ENCODE results near the gene KCNT1. TPM values are rescaled to one million over a fixed set of nuclear protein-coding genes. Genes with fewer than 3 reads are reported as not detected.

KCNT1 gene
- total and polyA plus RNA-seq, 11 donors = 0.21 to 7.4 (median 1.9) TPM

DNA sequence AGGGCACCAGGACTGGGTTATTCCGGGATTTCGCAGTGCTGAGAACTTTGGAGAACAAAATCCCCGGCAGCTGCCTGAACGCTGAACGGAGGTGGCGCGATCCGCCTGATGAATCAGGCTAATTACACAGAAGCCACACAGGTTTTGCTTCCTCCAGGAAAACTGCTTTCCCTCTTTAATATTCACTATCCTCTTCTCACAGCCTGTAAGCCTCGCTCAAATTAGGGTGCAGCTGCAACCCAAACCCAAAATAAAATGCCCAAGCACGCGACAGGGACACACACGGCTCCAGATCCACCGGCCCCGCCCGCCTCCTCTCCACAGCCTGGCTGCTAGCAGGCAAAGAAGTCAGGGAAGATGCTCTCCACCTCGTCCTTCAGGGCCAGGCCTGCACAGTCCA is 8.7 kb upstream of the KCNT1 start:
- no peaks in the 10 kb centered on the region for H3K4me1 ChIP-seq
- no peak overlapping the region for H3K27ac ChIP-seq
- DNase-seq (no peak), ATAC-seq (no peak)
- 75 to 82% (median 79%) methylated on average over 14 to 16 of the region's 16 CpGs for WGBS, 4 donors
- peaks cover 0 to 9% (median 2%) of the 10 kb centered on the region in 9 donors for H3K27me3 ChIP-seq
- no peaks in the 10 kb centered on the region for H3K9me3 ChIP-seq
- H3K4me3 ChIP-seq = no peak overlapping the region
- TF ChIP-seq POLR2A (IDR thresholded peaks at IDR 0.05) = no peak
- TF ChIP-seq, protein P1, sequence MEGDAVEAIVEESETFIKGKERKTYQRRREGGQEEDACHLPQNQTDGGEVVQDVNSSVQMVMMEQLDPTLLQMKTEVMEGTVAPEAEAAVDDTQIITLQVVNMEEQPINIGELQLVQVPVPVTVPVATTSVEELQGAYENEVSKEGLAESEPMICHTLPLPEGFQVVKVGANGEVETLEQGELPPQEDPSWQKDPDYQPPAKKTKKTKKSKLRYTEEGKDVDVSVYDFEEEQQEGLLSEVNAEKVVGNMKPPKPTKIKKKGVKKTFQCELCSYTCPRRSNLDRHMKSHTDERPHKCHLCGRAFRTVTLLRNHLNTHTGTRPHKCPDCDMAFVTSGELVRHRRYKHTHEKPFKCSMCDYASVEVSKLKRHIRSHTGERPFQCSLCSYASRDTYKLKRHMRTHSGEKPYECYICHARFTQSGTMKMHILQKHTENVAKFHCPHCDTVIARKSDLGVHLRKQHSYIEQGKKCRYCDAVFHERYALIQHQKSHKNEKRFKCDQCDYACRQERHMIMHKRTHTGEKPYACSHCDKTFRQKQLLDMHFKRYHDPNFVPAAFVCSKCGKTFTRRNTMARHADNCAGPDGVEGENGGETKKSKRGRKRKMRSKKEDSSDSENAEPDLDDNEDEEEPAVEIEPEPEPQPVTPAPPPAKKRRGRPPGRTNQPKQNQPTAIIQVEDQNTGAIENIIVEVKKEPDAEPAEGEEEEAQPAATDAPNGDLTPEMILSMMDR (IDR thresholded peaks at IDR 0.05) = no peak
- intact Hi-C loops (cut with DNase I) = no loop called here
- no peaks in the 10 kb centered on the region for H3K36me3 ChIP-seq

DNA sequence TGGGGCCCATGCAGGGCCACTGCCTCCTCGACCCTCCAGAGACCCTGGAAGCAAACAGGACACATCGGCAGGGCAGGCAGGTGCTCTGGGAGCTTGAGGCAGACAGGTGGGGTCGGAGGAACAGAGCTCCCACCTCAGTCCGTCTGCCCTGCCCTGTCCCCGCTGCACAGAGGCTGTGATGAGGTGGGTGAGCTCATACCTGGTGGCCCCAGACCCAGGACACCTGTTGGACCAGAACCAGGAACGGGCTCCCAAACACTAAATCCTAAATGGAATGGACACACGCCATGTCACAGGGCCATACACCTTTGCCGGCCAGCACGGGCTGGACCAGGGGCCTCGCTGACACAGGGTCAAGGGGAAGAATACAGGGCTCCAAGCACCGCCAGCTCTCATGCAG is 8.2 kb upstream of the KCNT1 start:
- intact Hi-C loops (cut with DNase I) = no loop called here
- H3K4me3 ChIP-seq = no peak overlapping the region
- TF ChIP-seq, protein P1 (IDR thresholded peaks at IDR 0.05) = no peak
- TF ChIP-seq POLR2A (IDR thresholded peaks at IDR 0.05) = no peak
- no peaks in the 10 kb centered on the region for H3K9me3 ChIP-seq
- DNase-seq = no peak
- 80 to 85% (median 81%) methylated on average over 6 to 11 of the region's 11 CpGs for WGBS, 4 donors
- no peak for ATAC-seq
- no peaks in the 10 kb centered on the region for H3K36me3 ChIP-seq
- no peaks in the 10 kb centered on the region for H3K4me1 ChIP-seq
- H3K27ac ChIP-seq = no peak overlapping the region
- peaks cover 0 to 9% (median 2%) of the 10 kb centered on the region in 9 donors for H3K27me3 ChIP-seq

DNA sequence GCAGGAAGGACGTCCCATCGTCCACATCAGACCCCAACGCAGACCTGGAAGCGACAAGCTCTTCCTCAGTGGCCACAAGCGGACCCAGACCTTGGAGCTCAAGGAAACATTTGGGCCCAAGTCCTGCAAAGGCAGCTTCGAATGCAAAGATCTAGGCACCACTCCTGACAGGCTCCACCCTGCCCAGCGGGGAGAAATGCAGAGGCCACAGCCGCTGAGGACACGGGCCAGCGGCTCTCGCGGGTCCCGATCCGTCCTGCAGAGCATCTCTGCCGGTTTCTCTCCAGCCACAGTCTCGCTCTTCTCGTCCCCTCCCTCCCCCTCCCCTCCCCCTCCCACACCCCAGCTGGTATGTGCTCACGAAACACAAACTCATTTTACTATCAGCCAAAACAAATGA is 7.6 kb upstream of the KCNT1 start:
- H3K4me3 ChIP-seq = no peak overlapping the region
- H3K36me3 ChIP-seq = no peaks in the 10 kb centered on the region
- DNase-seq (no peak), ATAC-seq (no peak)
- peaks cover 0 to 9% (median under 1%) of the 10 kb centered on the region in 9 donors for H3K27me3 ChIP-seq
- H3K4me1 ChIP-seq = no peaks in the 10 kb centered on the region
- WGBS, 4 donors = 52 to 62% (median 55%) methylated on average over 12 to 18 of the region's 18 CpGs
- intact Hi-C loops (cut with DNase I) = no loop called here
- TF ChIP-seq, protein P1 (IDR thresholded peaks at IDR 0.05) = no peak
- TF ChIP-seq POLR2A (IDR thresholded peaks at IDR 0.05) = no peak
- no peaks in the 10 kb centered on the region for H3K9me3 ChIP-seq
- H3K27ac ChIP-seq = no peak overlapping the region

DNA sequence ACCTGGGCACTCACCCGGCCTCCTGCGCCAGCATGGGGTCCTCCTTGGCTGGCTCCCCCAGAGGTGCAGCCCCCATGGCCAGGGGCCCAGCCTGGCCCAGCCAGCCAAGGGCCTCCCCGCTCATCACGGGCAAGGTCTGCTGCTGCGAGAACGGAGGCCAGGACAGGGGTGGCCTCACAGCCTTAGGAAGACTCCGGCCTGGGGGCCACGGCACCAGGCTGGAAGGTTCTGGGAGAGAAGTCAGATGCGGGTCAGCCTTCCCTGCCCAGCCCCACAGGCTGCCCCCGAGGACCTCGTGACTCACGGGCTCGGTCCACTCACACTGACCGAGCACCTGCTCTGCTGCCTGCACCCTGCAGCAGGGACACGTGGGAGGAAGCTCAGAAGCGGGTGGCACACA is 6.9 kb upstream of the KCNT1 start:
- intact Hi-C loops (cut with DNase I) = no loop called here
- no peaks in the 10 kb centered on the region for H3K4me1 ChIP-seq
- ATAC-seq (no peak), DNase-seq (no peak)
- no peak overlapping the region for H3K4me3 ChIP-seq
- H3K27ac ChIP-seq = no peak overlapping the region
- no peak for TF ChIP-seq POLR2A (IDR thresholded peaks at IDR 0.05)
- TF ChIP-seq, protein P1 (IDR thresholded peaks at IDR 0.05) = no peak
- 82 to 90% (median 85%) methylated on average over 10 to 16 of the region's 16 CpGs for WGBS, 4 donors
- peaks cover 0 to 9% (median 0%) of the 10 kb centered on the region in 9 donors for H3K27me3 ChIP-seq
- no peaks in the 10 kb centered on the region for H3K9me3 ChIP-seq
- no peaks in the 10 kb centered on the region for H3K36me3 ChIP-seq
